Neural crest cell (in vitro differentiated cells): ENCODE data around the gene PRKG1. TPM values are rescaled to one million over a fixed set of nuclear protein-coding genes. Genes with fewer than 3 reads are reported as not detected.

ENCODE experiments used
- DNase-seq: peaks from one replicate; pipeline ENCODE4 v3.0.0; 2021; ENCODE audit warnings: low read depth, mixed read lengths, low spot score
- H3K27ac Mint-ChIP-seq: one replicate; pipeline ENCODE4 v1.8.0; 2021; ENCODE audit warnings: mild to moderate bottlenecking, mixed read lengths; ENCODE audit not compliant: unreplicated experiment
- H3K27me3 Mint-ChIP-seq: 2 replicates; pipeline ENCODE4 v1.8.0; 2021; ENCODE audit warnings: low read depth, mild to moderate bottlenecking, mixed read lengths
- H3K36me3 Mint-ChIP-seq: 2 replicates; pipeline ENCODE4 v1.8.0; 2021; ENCODE audit warnings: low read depth, mild to moderate bottlenecking, mixed read lengths
- H3K4me1 Mint-ChIP-seq: 2 replicates; pipeline ENCODE4 v1.8.0; 2021; ENCODE audit warnings: mixed read lengths
- H3K4me3 Mint-ChIP-seq: one replicate; pipeline ENCODE4 v1.8.0; 2021; ENCODE audit warnings: mild to moderate bottlenecking, mixed read lengths
- H3K9me3 Mint-ChIP-seq: 2 replicates; pipeline ENCODE4 v1.8.0; 2021; ENCODE audit warnings: mixed read lengths
- total RNA-seq: library from RNA; stranded (reverse); gene quantifications from 2 replicates; pipeline ENCODE4 v1.2.1, GENCODE V29; 2021
- TF ChIP-seq, protein P1 (sequence below): fragments of 200-600 bp; sonication (generic); conservative IDR thresholded peaks from 2 replicates; pipeline ENCODE4 v1.5.0; 2021; ENCODE audit warnings: antibody characterized with exemption, mild to moderate bottlenecking

PRKG1 gene
- total RNA-seq, 1 donor from 2014 or later, result 4.4 TPM

DNA sequence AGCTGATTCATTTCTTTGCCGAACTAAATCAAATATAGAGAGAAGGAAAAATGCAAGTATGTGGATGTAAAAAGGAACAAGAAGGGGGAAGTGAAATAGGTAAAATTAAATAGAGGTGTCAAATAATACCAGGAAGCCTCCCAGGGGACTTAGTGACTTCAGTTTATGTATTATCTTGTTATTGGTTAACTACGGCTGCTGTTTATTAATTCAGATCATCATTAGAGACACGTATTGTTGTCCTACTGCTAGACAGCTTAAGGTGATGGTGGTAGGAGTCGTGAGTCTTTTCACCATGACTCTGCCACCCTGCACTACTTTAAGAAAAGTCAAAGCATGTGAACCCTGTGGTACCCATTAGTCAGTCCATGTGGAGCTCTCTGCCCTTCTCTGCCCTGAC, 289.1 kb downstream of the PRKG1 start:
- no peaks in the 10 kb centered on the region for H3K4me1 Mint-ChIP-seq
- DNase-seq, result no peak
- TF ChIP-seq, protein P1, sequence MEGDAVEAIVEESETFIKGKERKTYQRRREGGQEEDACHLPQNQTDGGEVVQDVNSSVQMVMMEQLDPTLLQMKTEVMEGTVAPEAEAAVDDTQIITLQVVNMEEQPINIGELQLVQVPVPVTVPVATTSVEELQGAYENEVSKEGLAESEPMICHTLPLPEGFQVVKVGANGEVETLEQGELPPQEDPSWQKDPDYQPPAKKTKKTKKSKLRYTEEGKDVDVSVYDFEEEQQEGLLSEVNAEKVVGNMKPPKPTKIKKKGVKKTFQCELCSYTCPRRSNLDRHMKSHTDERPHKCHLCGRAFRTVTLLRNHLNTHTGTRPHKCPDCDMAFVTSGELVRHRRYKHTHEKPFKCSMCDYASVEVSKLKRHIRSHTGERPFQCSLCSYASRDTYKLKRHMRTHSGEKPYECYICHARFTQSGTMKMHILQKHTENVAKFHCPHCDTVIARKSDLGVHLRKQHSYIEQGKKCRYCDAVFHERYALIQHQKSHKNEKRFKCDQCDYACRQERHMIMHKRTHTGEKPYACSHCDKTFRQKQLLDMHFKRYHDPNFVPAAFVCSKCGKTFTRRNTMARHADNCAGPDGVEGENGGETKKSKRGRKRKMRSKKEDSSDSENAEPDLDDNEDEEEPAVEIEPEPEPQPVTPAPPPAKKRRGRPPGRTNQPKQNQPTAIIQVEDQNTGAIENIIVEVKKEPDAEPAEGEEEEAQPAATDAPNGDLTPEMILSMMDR, result no peak
- H3K27ac Mint-ChIP-seq, result no peak overlapping the region
- H3K27me3 Mint-ChIP-seq, result no peaks in the 10 kb centered on the region
- no peaks in the 10 kb centered on the region for H3K36me3 Mint-ChIP-seq
- H3K9me3 Mint-ChIP-seq, result no peaks in the 10 kb centered on the region
- H3K4me3 Mint-ChIP-seq, result no peak overlapping the region

DNA sequence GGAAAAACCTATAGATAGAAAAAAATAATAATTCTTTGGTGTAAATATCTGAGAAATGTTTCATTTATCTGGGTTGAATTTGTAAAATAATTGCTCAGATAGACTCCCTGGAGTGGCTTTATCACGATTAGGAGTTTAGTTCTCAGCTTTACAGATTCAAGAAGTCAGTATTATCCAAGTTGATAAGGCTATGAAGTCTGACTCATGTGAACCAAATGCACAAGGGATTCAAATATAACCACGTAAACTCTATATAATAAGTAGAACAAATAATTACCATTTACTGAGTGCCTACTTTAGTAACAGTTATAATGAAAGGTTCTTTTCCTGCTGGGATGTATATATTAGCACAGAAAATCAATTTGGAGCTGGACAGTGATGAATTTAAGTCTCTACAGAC, 290.4 kb downstream of the PRKG1 start:
- TF ChIP-seq, protein P1, result no peak
- H3K9me3 Mint-ChIP-seq, result no peaks in the 10 kb centered on the region
- DNase-seq, result no peak
- no peaks in the 10 kb centered on the region for H3K36me3 Mint-ChIP-seq
- H3K4me3 Mint-ChIP-seq, result no peak overlapping the region
- no peak overlapping the region for H3K27ac Mint-ChIP-seq
- H3K27me3 Mint-ChIP-seq, result no peaks in the 10 kb centered on the region
- no peaks in the 10 kb centered on the region for H3K4me1 Mint-ChIP-seq

DNA sequence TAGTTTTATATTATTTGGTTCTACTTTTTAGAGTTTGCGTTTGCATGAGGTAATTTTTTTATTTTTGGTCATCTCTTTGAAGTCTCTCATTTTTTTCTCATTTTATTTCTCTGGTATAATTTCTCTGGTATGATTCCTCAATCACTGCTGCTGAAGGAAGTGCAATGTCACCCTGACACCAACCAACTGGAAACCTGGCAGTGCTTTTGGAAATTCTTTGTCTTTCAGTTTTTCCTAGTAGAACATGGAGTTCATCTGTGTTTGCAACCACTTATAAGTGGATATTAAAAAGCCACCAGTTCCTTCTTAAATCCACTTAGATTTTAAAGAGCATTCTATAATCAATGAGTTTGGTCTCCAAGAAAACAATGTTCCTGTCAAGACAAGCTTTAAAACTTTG, 291.8 kb downstream of the PRKG1 start:
- no peaks in the 10 kb centered on the region for H3K4me1 Mint-ChIP-seq
- H3K36me3 Mint-ChIP-seq, result no peaks in the 10 kb centered on the region
- no peak overlapping the region for H3K4me3 Mint-ChIP-seq
- H3K9me3 Mint-ChIP-seq, result no peaks in the 10 kb centered on the region
- no peaks in the 10 kb centered on the region for H3K27me3 Mint-ChIP-seq
- no peak overlapping the region for H3K27ac Mint-ChIP-seq
- DNase-seq, result no peak
- TF ChIP-seq, protein P1, result no peak

DNA sequence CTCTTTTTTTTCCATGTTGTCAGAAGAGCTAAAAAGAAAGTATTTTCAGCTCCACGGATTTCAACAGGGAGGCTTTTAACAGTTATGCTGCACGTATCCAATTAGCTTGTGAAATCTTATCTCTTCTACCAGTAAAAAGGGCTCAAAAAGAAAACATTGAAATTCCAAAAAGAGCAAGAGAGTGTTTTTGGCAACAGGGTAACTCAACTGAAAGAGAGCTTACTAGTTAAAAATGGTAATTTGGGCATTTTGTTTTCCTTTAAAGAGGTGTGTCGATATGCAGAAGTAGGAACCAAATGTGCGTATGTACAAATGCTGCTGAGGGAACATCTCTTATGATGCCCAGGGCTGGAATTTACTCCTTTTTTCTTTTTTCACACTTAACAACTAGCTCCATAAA, 292.8 kb downstream of the PRKG1 start:
- no peaks in the 10 kb centered on the region for H3K27me3 Mint-ChIP-seq
- H3K4me3 Mint-ChIP-seq, result no peak overlapping the region
- TF ChIP-seq, protein P1, result no peak
- DNase-seq, result no peak
- H3K36me3 Mint-ChIP-seq, result no peaks in the 10 kb centered on the region
- H3K9me3 Mint-ChIP-seq, result no peaks in the 10 kb centered on the region
- H3K4me1 Mint-ChIP-seq, result no peaks in the 10 kb centered on the region
- no peak overlapping the region for H3K27ac Mint-ChIP-seq

DNA sequence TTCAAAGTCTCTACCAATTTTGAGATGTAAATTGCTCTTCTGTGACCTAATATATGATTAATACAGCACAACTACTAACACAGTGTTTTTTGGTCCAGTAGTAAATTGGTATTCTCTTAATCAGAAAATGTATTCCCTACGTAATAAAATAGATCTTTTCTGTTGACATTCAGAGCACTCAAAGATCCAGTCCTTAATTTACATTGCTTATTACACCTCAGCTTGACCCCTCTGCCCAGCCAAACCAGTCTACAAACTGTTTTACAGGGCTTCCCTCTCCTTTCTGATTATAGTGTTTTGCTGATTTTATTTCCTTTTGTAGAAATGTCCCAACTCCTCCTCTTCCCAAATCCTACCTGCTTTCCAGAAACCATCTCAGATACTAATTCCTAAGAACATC, 293.4 kb downstream of the PRKG1 start:
- no peak for DNase-seq
- H3K4me3 Mint-ChIP-seq, result no peak overlapping the region
- H3K27ac Mint-ChIP-seq, result no peak overlapping the region
- H3K36me3 Mint-ChIP-seq, result no peaks in the 10 kb centered on the region
- H3K4me1 Mint-ChIP-seq, result no peaks in the 10 kb centered on the region
- TF ChIP-seq, protein P1, result no peak
- no peaks in the 10 kb centered on the region for H3K9me3 Mint-ChIP-seq
- no peaks in the 10 kb centered on the region for H3K27me3 Mint-ChIP-seq

DNA sequence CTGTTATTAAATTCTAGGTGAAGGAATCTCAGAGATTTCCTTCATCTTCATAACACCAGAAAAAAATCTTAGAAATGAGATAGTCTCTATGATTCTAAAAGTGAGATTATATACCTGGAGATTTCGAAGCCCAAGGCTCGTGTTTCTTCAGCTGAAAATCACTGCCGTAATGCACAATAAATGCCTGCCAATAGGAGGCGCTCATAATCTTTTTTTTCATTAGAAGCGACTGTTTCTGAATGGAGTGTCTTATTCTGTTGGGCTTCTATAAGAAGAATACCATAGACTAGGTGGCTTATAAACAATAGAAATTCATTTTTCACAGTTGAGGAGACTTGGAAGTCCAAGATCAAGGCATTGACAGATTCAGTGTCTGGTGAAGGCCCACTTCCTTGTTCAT, 294.7 kb downstream of the PRKG1 start:
- DNase-seq, result no peak
- H3K27ac Mint-ChIP-seq, result no peak overlapping the region
- no peaks in the 10 kb centered on the region for H3K36me3 Mint-ChIP-seq
- no peaks in the 10 kb centered on the region for H3K9me3 Mint-ChIP-seq
- TF ChIP-seq, protein P1, result peak; percentile 43
- H3K27me3 Mint-ChIP-seq, result no peaks in the 10 kb centered on the region
- no peaks in the 10 kb centered on the region for H3K4me1 Mint-ChIP-seq
- H3K4me3 Mint-ChIP-seq, result no peak overlapping the region
